Fibroblast of pulmonary artery (primary cell): Measurements from ENCODE around the gene ALB.

Source experiments
- DNase-seq: peaks from one replicate; pipeline ENCODE4 v3.0.0-alpha.2; 2010; ENCODE audit warnings: low read depth
- H3K4me3 ChIP-seq: replicated peaks from 2 replicates; pipeline ENCODE4 v1.5.1; 2011; ENCODE audit warnings: low read depth, mild to moderate bottlenecking, control low read depth, low read length, moderate library complexity
- TF ChIP-seq, protein P1 (sequence below): IDR thresholded peaks from 2 replicates; pipeline ENCODE4 v1.5.1; 2011; ENCODE audit warnings: mild to moderate bottlenecking, control low read depth, low read length, inconsistent platforms; ENCODE audit errors: missing control alignments

The ALB gene

DNA sequence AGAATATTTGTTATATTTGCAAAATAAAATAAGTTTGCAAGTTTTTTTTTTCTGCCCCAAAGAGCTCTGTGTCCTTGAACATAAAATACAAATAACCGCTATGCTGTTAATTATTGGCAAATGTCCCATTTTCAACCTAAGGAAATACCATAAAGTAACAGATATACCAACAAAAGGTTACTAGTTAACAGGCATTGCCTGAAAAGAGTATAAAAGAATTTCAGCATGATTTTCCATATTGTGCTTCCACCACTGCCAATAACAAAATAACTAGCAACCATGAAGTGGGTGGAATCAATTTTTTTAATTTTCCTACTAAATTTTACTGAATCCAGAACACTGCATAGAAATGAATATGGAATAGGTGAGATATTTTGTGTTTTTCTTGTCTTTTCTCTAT lies 31.9 kb downstream of the ALB start, which contains the start of gene AFP:
Gene AFP, plus strand, starts transcription at position 238 of the 400 bp plus-strand sequence. Its CDS starts 42 bp downstream, at position 280.
- H3K4me3 ChIP-seq = no peak within 1 kb of the TSS
- TF ChIP-seq, protein P1, sequence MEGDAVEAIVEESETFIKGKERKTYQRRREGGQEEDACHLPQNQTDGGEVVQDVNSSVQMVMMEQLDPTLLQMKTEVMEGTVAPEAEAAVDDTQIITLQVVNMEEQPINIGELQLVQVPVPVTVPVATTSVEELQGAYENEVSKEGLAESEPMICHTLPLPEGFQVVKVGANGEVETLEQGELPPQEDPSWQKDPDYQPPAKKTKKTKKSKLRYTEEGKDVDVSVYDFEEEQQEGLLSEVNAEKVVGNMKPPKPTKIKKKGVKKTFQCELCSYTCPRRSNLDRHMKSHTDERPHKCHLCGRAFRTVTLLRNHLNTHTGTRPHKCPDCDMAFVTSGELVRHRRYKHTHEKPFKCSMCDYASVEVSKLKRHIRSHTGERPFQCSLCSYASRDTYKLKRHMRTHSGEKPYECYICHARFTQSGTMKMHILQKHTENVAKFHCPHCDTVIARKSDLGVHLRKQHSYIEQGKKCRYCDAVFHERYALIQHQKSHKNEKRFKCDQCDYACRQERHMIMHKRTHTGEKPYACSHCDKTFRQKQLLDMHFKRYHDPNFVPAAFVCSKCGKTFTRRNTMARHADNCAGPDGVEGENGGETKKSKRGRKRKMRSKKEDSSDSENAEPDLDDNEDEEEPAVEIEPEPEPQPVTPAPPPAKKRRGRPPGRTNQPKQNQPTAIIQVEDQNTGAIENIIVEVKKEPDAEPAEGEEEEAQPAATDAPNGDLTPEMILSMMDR = no peak
- no peak for DNase-seq

DNA sequence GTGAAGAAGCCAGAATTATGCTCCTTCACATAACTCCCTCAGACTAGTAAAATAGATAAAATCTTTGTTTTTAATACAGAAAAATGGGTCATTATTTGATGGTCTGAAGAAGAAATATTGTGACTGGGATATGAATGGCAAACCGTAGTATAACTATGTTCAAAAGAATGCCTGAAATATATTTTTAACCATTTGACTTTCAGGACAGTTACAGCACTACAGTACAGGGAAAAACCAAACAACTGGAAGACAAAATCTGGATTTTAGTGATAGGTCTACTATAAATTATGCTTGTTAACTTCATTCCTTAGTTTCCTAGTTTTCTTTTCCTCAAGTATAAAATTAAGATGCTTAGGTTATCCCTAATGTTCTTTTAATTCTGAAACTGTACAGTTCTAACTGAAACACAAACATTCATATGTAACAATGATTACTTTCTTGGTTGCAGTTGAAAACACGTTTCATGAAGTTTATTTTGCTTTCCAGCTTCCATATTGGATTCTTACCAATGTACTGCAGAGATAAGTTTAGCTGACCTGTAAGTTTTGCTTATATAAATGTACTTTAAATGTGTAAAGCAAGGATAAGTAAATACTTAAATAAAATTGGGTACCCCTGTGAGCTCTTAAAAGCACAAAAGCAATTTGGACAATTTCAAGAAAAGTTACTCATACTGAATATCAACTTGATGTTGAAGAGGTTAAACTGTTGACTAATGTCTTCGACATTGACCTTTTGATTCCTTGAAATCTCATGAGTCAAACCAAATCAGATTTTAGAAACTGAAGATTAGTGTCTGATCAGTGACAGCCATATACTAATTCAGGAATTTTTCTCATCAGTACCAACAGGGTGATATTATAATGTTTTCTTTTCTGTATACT lies 32.8 kb downstream of the ALB start:
- TF ChIP-seq, protein P1 = no peak
- no peak for DNase-seq
- H3K4me3 ChIP-seq = no peak overlapping the region

DNA sequence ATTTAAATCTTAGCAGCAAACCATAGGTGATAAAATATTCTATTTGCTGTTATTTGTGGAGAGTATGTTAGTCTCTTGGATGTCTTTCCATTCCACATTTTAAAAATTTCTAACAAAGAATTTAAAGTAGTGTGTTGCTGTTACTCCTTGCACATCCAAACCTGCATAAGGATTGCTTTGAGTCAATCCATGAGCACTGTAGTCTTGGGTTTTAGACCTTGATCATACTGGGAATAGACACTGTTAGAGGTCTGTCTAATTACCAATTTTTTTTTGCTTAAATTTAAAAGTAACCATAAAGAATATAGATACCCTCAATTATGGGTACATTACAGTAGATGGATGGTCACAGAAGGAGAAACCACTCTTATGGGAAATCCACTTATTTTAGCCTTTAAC lies 33.5 kb downstream of the ALB start:
- no peak for DNase-seq
- H3K4me3 ChIP-seq = no peak overlapping the region
- TF ChIP-seq, protein P1 = no peak

DNA sequence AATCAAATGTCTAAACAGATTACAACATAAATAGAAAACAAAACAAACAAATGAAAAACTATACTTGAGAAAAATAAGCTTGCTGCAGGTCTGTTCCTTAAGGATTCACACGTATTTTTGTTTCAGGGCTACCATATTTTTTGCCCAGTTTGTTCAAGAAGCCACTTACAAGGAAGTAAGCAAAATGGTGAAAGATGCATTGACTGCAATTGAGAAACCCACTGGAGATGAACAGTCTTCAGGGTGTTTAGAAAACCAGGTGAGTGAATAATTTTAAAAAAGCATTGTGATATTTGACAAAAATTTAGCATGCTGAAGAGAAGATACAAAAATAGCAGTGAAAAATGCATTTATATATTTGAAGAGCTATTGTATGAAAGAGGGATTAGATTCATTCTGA lies 34.0 kb downstream of the ALB start:
- H3K4me3 ChIP-seq = no peak overlapping the region
- TF ChIP-seq, protein P1 = no peak
- DNase-seq = no peak

DNA sequence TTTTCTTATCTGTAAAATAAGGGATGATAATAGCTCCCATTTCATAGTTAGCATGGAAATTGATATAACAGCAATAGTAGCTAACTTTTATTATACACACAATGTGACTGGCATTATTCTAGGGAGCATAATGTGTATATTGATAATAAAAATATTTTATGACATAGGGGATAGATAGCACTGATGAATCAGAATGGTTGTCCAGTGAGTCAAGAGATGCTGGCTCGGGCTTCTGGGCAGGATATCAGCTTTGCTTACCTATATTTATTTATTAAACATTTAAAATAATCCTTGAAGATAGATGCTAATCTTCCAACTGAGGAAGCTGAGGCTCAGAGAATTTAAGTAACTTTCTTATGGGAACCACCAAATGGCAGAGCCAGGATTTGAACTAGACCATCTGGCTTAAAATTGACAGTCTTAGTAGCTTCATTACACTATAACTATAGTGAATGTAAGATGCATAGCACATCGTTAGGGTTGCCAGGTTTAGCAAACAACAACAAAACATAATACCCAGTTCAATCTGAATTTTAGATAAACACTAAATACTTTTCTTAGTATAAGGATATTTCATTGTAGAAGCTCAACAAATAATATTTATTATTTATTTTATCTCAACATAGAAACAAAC lies 34.6 kb downstream of the ALB start:
- DNase-seq = no peak
- TF ChIP-seq, protein P1 = no peak
- H3K4me3 ChIP-seq = no peak overlapping the region

DNA sequence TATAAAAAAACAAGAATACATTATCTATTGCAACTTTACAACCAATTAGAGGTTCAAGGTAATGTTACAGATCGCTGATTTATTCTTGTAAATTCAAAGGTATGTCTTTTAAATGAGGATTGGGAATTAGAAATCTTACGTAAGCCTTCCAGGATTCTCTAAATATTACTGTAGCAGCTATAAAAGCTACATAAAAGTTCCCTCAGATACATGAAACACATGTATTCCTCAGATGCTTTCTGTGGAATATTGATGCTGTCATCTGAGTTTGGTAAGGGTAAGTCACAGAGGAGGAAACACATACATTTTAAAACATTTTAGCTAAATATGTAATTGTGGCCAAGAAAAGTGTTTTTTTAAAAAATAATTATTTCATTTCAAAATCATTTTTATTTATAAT lies 35.4 kb downstream of the ALB start:
- TF ChIP-seq, protein P1 = no peak
- DNase-seq = no peak
- H3K4me3 ChIP-seq = no peak overlapping the region
